Measurements from ENCODE around the gene TTLL8.

TTLL8 gene

DNA sequence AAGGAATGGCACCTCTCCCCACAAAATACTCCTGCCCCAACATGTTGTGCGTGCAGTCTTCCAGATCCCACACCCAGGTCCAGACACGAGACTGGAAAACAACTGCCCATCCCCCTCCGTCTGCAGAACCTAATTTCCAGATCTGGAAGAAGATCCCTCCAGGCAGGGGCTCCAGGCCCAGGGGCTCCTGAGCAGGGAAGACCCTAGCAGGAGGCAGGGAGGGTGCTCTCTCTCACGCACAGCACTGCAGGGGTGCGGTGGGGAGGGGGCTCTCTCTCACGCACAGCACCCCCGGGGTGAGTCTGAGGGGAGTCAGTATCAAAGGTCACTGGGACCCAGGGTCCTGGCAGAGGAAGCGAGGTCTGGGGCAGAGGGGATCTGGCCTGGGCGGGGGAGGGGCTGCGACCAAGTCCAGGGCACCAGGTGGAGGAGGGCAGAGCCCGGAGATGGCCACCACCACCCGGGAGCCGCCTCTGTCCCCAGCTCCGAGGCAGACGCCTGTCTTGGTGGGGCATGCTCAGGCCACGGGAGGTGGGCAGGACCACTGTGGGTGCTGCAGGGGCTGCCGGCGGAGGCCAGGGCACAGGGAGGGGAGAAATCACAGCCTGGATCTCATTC is 25.5 kb upstream of the TTLL8 start:
- in situ Hi-C loops (cut with MboI; ENCODE audit: low sequenced_read_pairs, unreplicated experiment) = no loop called here
- TF ChIP-seq CTCF (IDR thresholded peaks at IDR 0.05; ENCODE audit: borderline replicate concordance, control extremely low read depth, extremely low read depth, insufficient read depth, missing control alignments) = no peak
- DNase-seq (ENCODE audit: low spot score) = peak; percentile 18

- peak; percentile 22 for DNase-seq (ENCODE audit: low spot score)
- TF ChIP-seq CTCF (IDR thresholded peaks at IDR 0.05; ENCODE audit: borderline replicate concordance, control extremely low read depth, extremely low read depth, insufficient read depth, missing control alignments) = no peak
- in situ Hi-C loops (cut with MboI; ENCODE audit: low sequenced_read_pairs, unreplicated experiment) = no loop called here
Measured at GRCh38 chr22:50082961-50083461, 24.9 kb upstream of the TTLL8 start.

- TF ChIP-seq CTCF (IDR thresholded peaks at IDR 0.05; ENCODE audit: borderline replicate concordance, control extremely low read depth, extremely low read depth, insufficient read depth, missing control alignments) = no peak
- peak; percentile 24 for DNase-seq (ENCODE audit: low spot score)
- in situ Hi-C loops (cut with MboI; ENCODE audit: low sequenced_read_pairs, unreplicated experiment) = no loop called here
Measured at GRCh38 chr22:50082197-50082715, 24.2 kb upstream of the TTLL8 start.

GRCh38 chr22:50081426-50082196 is 23.5 kb upstream of the TTLL8 start:
- in situ Hi-C loops (cut with MboI; ENCODE audit: low sequenced_read_pairs, unreplicated experiment) = no loop called here
- TF ChIP-seq CTCF (IDR thresholded peaks at IDR 0.05; ENCODE audit: borderline replicate concordance, control extremely low read depth, extremely low read depth, insufficient read depth, missing control alignments) = no peak
- peak; percentile 22 for DNase-seq (ENCODE audit: low spot score)

GRCh38 chr22:50080077-50080465 is 22.0 kb upstream of the TTLL8 start:
- in situ Hi-C loops (cut with MboI; ENCODE audit: low sequenced_read_pairs, unreplicated experiment) = no loop called here
- no peak for TF ChIP-seq CTCF (IDR thresholded peaks at IDR 0.05; ENCODE audit: borderline replicate concordance, control extremely low read depth, extremely low read depth, insufficient read depth, missing control alignments)
- peak; percentile 20 for DNase-seq (ENCODE audit: low spot score)

GRCh38 chr22:50078761-50079160 is 20.7 kb upstream of the TTLL8 start:
- no peak for TF ChIP-seq CTCF (IDR thresholded peaks at IDR 0.05; ENCODE audit: borderline replicate concordance, control extremely low read depth, extremely low read depth, insufficient read depth, missing control alignments)
- DNase-seq (ENCODE audit: low spot score) = no peak
- in situ Hi-C loops (cut with MboI; ENCODE audit: low sequenced_read_pairs, unreplicated experiment) = no loop called here

All from GM13976 (cell line).